Measurements from ENCODE around the gene HMGB4. TPM values are rescaled to one million over a fixed set of nuclear protein-coding genes. Genes with fewer than 3 reads are reported as not detected.
A peak's percentile ranks its signal among the peaks of the same experiment; 100 is the strongest.

Gene HMGB4
- total and polyA plus RNA-seq, 9 of the 15 experiments (the other 6 are each of a cell fraction or from before 2014, with no cell fraction given) = not detected

- TF ChIP-seq CGGBP1 (CRISPR knock-in tag; IDR thresholded peaks at IDR 0.05) = no peak
- TF ChIP-seq GTF2A2 (tag; IDR thresholded peaks at IDR 0.05) = no peak
- no peak for TF ChIP-seq ELF4 (CRISPR knock-in tag; IDR thresholded peaks at IDR 0.05)
- TF ChIP-seq MYBL2 (IDR thresholded peaks at IDR 0.05; ENCODE audit: low read depth) = no peak
- no peak for TF ChIP-seq MYBL2 (CRISPR knock-in tag; IDR thresholded peaks at IDR 0.05; ENCODE audit: borderline replicate concordance)
Observed at GRCh38 chr1:33844166-33844565, 19.7 kb upstream of the HMGB4 start (continued).

GRCh38 chr1:33846861-33847260 lies 17.0 kb upstream of the HMGB4 start:
- Histone ChIP-seq H3K4me2 (ENCODE audit: insufficient read depth, low read length) (no peak overlapping the region), H4K20me1 (replicated peaks; ENCODE audit: control insufficient read depth, insufficient read depth, low read length) (no peaks in the 10 kb centered on the region), H3K9me3 (replicated peaks; ENCODE audit: control insufficient read depth, insufficient read depth, low read depth, low read length) (no peaks in the 10 kb centered on the region), H2AFZ (ENCODE audit: low read depth, low read length) (no peak overlapping the region), H3K9me1 (ENCODE audit: control insufficient read depth, insufficient read depth, low read length) (no peaks in the 10 kb centered on the region), H3K4me3 (no peak overlapping the region), H3K36me3 (ENCODE audit: control insufficient read depth, insufficient read depth, low read length) (no peaks in the 10 kb centered on the region), H3K27me3 (ENCODE audit: control insufficient read depth in 2 of 2, insufficient read depth in 2 of 2, low read length in 2 of 2) (0 out of 5 replicates have a peak, but pooled peaks cover 0 to 3% of the 10 kb centered on the region in 2 experiments), H3K9ac (ENCODE audit: insufficient read depth in 1 of 2, low read depth in 2 of 2, low read length in 2 of 2) (0 out of 4 replicates have a peak overlapping the region, but pooled peaks of 1 of the 2 experiments have one; percentile 21), H3K4me1 (replicated peaks in 1 of 2; ENCODE audit: control insufficient read depth in 2 of 2, insufficient read depth in 2 of 2, low read length in 2 of 2) (no peaks in the 10 kb centered on the region), H3K79me2 (ENCODE audit: control insufficient read depth, insufficient read depth, low read length) (no peaks in the 10 kb centered on the region), H3K27ac (ENCODE audit: extremely low read depth, low read depth, low read length) (no peak overlapping the region)
- CTCF ChIA-PET (ENCODE audit: low intra/inter-chr PET ratio) = no interaction called here
- WGBS (ENCODE audit: insufficient coverage, low coverage, missing lambda C conversion rate) = 4% methylated on average over 8 of the region's 8 CpGs
- intact Hi-C loops (cut with micrococcal nuclease) (no loop called here), in situ Hi-C loops (cut with MboI) (no loop called here)
- DNase-seq (ENCODE audit: extremely low read depth in 1 of 4, low spot score in 3 of 4) = no peak
- no TSS peak for BruUV-seq (replicated peaks)
- POLR2A ChIA-PET = no interaction called here
- ATAC-seq = no peak
- FAIRE-seq = no peak
- no peak for TF ChIP-seq ZNF253 (CRISPR knock-in tag; conservative IDR thresholded peaks at IDR 0.05)
- no peak for TF ChIP-seq FOXP4 (CRISPR knock-in tag; IDR thresholded peaks at IDR 0.05; ENCODE audit: borderline replicate concordance)
- no peak for TF ChIP-seq TEAD1 (CRISPR knock-in tag; IDR thresholded peaks at IDR 0.05)
- no peak for TF ChIP-seq ZNF699 (CRISPR knock-in tag; IDR thresholded peaks at IDR 0.05; ENCODE audit: insufficient replicate concordance)
- no peak for TF ChIP-seq RFX7 (CRISPR knock-in tag; IDR thresholded peaks at IDR 0.05)
- TF ChIP-seq IRF9 (tag; IDR thresholded peaks at IDR 0.05) = no peak
- TF ChIP-seq ZZZ3 (IDR thresholded peaks at IDR 0.05) = no peak
- TF ChIP-seq CC2D1A (IDR thresholded peaks at IDR 0.05) = no peak
- TF ChIP-seq ZNF274 (IDR thresholded peaks at IDR 0.05; ENCODE audit: borderline replicate concordance, low read depth, low read length) = no peak
- no peak for TF ChIP-seq PRPF4 (IDR thresholded peaks at IDR 0.05; ENCODE audit: insufficient read depth, low read depth, low read length, poor library complexity, severe bottlenecking)

Measured in K562 (cell line).